NCI-H1417 (cell line): Measurements from ENCODE around the gene SUPT3H.

ENCODE experiments used
- DNase-seq, 3 experiments: peaks; one replicate each; lab custom pipeline; 2025; lab: John Stamatoyannopoulos, UW

Gene SUPT3H

GRCh38 chr6:45377554-45378333, at the start of gene SUPT3H:
SUPT3H (minus strand) TSS chr6:45377934.
- peak; percentile 95 to 96 (median 95) for DNase-seq

GRCh38 chr6:45426251-45426650, 48.5 kb upstream of the SUPT3H start:
- no peak for DNase-seq

DNA sequence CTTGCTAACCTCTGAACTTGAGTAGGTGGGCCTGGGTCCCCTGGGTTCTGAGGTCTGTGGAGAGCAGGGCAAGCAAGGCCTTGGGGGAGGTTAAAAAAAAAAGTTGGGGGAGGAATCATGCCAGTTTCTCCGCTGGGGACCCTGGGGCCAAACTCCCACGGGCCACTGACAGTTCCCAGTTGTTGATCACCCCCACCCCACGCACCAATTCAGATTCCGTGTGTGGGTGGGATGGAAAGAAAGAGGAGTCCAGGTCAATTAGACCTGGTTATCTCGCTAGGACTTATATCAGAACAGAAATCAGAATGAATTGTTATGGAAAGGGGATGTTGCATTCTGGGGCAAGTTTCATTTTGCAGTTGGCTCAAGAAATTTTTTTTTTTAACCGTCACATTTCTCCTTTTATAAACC, 46.7 kb upstream of the SUPT3H start:
- DNase-seq, result no peak

DNA sequence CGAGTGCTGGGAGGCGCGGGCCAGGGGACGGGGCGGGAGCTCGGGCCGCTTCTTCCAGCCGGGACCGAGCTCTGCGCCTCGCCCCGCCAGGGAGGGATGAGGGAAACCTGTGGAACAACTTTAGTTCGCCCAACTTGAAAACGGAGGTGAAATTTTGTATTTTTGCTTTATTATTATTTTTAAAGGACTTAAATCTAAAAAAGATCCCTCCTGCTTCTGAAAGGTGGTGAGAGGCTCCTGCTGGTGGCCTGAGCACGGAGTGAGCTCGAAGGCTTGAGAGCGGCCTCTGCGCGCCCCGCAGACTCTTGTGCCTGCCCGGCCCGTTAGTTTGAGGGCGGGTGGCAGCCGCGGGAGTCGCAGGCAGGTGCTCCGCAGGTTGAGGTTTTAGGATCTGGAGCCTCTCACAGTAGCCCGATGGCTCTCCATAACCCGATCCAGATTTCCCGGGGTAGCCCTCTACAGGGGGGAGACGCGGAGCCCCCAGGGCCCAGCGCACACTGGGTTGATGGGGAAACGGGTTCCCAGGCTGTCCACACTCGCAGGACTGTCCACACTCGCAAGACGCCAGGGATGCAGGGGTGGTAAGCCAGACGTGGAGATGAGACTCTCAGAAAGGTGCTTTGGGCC, 46.2 kb upstream of the SUPT3H start:
- DNase-seq, result no peak

DNA sequence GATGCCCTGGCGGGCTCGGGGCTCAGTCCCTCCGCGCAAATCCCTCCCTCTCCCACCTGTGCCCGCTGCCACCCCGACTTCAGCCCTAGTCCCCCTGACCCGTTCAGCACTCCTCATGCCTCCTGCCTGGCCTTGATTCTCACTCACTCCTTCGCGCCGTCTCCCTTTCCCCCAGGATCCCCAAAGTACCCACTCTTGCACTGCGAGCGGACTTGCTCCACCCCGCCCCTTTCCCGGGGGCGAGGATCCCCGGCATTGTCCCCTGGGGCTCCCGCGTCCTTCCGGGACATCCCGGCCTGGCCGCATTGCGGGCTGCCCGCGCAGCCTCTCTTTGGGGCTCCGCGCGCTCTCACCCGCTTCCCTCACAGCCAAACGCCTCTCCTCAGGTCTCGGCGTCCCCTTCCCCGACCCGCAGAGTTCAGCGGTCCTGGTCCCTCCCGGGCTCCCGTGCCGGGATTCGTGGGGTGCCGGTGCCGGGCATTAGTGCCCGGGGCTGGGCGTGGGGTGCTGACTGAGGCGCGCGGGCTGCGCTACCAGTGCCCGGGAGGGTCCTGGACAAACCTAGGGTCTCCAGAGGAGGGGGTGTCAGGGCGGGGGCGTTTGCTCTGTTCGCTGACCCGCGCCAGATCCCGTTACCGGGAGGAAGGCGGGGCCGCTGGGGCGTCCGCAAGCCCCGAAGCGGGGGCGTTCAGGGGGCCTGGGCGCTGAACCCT, 45.5 kb upstream of the SUPT3H start:
- DNase-seq, result no peak

DNA sequence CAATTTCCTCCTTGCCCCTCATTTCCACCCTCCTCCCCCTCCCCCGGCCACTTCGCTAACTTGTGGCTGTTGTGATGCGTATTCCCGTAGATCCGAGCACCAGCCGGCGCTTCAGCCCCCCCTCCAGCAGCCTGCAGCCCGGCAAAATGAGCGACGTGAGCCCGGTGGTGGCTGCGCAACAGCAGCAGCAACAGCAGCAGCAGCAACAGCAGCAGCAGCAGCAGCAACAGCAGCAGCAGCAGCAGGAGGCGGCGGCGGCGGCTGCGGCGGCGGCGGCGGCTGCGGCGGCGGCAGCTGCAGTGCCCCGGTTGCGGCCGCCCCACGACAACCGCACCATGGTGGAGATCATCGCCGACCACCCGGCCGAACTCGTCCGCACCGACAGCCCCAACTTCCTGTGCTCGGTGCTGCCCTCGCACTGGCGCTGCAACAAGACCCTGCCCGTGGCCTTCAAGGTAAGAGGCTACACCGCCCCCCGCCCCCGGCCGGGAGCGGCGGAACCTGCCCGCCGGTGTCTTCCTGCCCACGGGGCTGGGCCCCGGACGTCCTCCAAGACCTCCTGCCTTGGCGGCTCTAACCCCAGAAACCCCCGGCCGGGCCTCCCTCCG, 44.9 kb upstream of the SUPT3H start:
- peak; percentile 30 to 62 (median 60) for DNase-seq

DNA sequence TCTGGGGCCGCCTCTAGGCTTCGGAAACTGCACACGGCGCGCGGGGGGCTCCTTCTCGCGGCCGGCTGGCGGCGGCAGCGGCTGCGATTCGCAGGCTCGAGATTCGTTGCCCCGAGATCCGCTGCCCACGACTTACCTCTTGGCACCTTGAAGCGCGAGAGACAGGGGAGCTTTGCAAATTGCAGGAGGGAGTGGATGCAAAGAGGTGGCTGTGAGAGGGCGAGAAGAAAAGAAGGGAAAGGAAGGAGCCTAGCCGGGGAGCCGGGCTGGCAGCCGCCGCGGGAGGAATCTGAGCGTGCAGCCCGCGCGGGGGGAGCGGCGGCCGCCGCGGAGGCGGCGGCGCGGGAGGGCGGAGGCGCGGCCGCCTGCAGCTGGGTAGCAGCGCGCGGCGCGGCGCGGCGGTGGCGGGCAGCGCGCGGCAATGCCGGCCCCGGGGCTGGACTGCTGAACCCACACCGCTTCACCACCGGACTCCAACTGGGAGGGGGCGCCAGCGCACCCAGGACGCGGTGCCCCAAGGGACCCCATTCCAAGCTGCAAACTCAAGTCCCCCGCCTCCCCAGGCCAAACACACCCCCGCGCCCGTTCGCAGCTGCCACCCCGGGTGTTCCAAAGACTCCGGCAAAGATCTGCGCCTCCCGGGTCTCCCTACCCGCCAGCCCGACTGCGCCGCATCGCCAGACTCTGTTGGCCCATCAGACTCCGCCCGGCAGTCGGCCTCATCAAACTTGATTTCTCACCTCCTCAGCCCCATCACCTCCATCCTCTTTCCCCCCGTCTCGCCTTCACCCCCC, 44.2 kb upstream of the SUPT3H start:
- DNase-seq, result peak; percentile 48 to 82 (median 71)

DNA sequence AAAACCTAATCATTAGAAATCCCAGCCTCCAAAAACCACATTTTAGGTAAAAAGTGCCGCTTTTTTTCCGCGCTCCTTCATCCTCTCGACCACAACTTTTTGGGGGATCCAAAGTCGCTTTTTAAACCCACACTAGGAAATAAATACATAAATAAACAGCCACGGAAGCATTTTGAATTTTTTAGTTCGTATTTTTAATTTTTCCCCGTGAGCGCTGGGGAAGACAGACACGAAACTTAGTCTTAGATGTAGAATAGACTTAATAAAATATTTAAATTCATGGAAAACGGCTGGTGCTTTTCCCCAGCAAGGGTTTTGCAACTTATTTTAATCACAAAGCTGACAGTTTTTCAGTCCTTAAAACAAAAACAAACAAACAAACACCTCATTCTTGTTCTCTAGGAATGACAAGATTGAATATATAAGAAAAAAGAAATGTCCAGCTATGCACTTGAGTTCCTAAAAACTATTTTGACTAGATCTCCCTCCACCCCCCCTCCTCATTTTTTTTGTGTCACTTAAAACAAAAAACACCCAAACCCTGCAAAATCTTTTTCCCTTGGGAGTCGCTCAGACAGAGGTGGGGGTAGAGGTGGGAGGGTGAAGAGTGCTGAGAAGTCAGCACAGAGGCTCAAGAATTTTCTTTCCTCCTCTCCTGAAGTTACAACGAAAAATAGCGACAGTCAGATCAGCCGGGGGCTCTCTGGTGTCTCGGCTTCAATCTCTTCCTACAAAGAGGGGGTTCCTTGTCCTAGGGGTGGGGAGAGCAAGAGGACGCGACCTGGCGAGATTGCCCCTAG, 43.4 kb upstream of the SUPT3H start:
- DNase-seq, result no peak

DNA sequence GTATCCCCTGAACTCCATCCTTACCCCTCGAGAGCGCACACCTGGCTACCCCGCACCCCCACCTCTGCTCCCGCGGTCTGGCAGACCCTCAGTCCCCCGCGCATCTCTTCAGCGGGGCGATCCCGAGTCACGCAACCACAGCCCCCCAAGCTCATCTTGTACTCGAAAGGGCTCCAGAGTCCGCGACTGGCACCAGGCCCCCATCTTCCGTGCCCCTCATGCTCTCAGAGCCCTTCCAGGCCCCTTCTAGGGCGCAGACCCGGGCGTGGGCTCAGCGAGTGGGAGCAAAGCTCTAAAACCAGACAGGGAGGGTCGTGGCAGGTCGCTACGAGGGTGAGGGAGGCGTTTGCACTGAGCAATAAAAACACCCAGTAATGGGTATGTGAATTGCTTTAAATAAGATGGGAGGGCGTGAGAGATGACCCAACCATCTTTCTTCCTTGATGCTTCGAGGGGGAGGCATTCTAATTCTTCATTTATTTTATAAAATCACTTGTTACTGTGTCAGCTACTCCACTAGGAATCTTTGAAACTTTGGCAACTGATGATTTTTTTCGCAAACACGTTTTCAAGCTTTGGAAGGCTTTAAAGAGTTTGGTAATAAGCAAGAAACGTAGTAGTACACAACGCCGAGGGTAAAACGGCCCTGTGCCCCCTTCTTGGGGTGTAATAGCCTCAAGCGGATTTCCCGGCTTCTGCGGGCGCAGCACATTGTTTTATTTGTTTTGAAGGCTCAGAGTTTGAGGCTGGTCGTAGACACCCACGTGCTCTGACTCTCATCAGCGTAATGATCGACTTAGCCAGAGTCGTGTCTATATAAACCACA, 42.6 kb upstream of the SUPT3H start:
- DNase-seq, result peak in 2 of 3 experiments; percentile 32 to 49

DNA sequence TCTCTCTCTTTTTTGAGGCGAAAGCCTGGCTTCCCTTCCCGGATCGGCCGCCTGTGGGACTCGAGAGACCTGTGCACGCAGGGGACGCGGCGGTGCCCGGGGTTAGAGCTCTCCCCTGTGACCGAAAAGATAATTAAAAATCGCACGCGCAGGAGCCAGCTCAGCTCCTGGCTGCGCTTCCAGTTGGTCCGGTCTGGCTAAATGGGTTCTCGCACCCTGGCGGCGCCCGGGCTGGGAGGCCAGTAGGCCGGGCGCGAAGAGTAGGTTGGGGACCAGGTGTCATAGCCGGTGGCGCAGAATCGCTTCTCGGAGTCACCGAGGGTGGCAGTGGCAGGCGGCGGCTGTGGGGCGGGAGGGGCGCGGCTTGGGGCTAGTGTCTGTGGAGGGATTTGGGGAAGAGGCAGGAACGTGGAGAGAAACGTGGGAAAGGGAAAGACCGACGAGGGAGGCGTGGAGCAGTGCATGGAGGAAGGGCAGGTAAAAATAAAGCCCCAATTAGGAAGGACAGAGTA, 41.9 kb upstream of the SUPT3H start:
- DNase-seq, result peak in 2 of 3 experiments; percentile 72 to 79

- DNase-seq, result no peak
These were observed 39.7 kb upstream of the SUPT3H start for GRCh38 chr6:45417436-45417835.

- DNase-seq, result peak in 1 of 3 experiments; percentile 85
These were observed 39.0 kb upstream of the SUPT3H start for GRCh38 chr6:45416700-45417099.

- DNase-seq, result no peak
These were observed 38.2 kb upstream of the SUPT3H start for GRCh38 chr6:45415788-45416518.

DNA sequence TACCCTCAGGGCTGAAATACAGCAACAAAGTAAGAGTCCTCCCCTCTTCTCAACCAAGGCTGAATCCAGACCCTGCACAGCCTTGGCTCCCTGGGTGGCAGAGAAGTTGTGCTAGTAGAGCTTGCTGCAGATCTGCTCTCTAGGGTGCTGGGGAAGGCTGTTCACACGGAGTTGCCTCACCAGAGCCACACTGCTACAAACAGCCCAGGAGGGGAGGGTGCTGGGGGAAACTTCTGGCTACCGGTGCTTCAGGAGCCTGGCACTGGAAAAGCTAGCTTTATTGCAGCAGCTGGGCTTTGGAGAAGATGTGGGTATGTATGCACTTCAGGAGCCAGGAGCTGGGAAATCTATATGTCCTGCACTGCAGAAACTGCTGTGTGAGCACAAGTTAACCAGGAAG, 37.6 kb upstream of the SUPT3H start:
- no peak for DNase-seq

DNA sequence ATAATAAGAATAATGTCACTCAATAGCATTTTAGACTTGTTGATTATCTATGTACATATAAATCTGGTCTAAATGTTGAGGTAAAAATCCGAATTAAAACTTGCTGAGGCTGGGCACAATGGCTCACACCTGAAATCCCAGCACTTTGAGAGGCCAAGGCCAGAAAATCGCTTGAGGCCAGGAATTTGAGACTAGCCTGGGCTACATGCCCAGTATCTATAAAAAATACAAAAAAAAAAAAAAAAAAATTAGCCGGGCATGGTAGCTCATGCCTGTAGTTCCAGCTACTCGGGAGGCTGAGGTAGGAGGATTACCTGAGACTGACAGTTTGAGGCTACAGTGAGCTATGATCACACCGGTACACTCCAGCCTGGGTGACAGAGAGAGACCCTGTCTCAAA, 34.2 kb upstream of the SUPT3H start:
- DNase-seq, result no peak

- no peak for DNase-seq
These were observed 22.3 kb upstream of the SUPT3H start for GRCh38 chr6:45400021-45400420.

DNA sequence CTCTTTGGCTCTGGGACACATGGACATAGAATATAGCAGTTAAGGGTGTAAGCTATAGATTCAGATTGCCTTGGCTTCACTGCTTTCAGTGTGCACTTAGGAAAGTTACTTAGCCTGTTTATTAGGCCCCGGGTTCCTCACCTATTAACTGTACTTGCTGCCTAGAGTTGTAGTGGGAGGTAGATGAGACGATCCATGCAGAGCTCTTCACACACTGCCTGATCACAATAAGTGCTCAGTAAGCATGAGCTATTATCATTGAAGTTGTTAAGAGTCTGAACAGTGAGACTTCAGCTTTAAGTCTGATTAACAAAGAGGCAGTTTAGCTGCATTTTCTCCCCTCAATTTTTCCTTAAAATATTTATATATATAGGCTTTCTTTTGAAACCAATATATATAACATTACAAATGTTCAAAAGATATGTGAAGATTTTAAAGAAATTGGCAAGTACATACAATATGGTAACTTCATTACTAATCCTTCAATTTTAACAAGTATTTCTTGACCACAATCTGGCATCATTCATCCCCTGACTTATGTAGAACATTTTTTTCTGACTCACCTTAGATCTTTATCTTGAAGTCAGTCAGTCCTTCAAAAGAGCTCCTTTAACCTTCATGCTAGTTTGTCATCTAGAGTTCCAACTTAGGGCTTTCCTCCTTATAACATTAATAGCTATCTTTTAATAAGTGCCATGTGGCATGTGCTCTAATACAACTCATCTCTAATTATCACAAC, 20.5 kb upstream of the SUPT3H start:
- DNase-seq, result no peak

DNA sequence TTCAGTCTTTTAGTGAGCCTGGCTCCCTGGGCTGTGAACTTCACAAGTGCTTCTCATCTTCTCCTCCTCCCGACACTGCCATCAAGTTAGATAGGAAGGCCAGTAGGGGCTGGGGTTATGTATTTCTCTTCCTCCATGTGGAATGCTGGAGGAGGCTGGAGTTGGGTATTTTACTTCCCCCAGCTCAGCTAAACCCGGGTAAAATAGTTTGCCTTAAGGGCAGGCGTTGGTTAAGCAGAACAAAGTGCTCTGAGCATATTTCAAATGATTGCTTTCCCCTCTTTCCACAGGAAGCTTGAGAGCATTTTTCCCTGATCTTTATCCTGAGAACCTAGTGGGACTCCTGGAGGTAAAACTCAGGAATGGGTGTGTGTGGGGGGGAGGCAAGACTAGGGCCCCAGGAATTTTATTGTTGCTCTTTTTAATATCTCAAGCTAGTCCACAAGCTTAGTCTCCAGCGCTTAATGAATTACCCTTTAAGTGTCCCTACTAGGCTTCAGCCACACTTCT, 16.9 kb upstream of the SUPT3H start:
- no peak for DNase-seq
